Brain microvascular endothelial cell (primary cell): Measurements from ENCODE around the gene F13A1.

Source experiments
- DNase-seq: peaks from one replicate; pipeline ENCODE4 v3.0.0-alpha.2; 2020
- H3K27ac ChIP-seq: fragments of 250-450 bp; sonication (Bioruptor Pico); 2 replicates; pipeline ENCODE4 v1.5.1; 2020; ENCODE audit warnings: mild to moderate bottlenecking, moderate library complexity
- H3K27me3 ChIP-seq: fragments of 250-450 bp; sonication (Bioruptor Pico); replicated peaks from 2 replicates; pipeline ENCODE4 v1.5.1; 2020; ENCODE audit warnings: mild to moderate bottlenecking
- H3K36me3 ChIP-seq: fragments of 250-450 bp; sonication (Bioruptor Pico); replicated peaks from 2 replicates; pipeline ENCODE4 v1.5.1; 2020; ENCODE audit warnings: mild to moderate bottlenecking
- H3K4me3 ChIP-seq: 2 replicates; pipeline ENCODE4 v1.5.1; 2011; ENCODE audit warnings: low read depth, mild to moderate bottlenecking, control low read depth, low read length, moderate library complexity
- CTCF ChIP-seq: IDR thresholded peaks from 2 replicates; pipeline ENCODE4 v1.5.1; 2011; ENCODE audit warnings: low read depth, mild to moderate bottlenecking, moderate library complexity, low read length, control low read depth, inconsistent platforms; ENCODE audit errors: missing control alignments
- in situ Hi-C: cut with HindIII; loops from 2 replicates; pipeline ENCODE4 v1.10.0; 2017; ENCODE audit warnings: low sequenced_read_pairs, low pct_ligation_motif_present

F13A1 gene

GRCh38 chr6:6239598-6240581 lies 80.6 kb downstream of the F13A1 start:
- no peak overlapping the region for H3K27ac ChIP-seq
- in situ Hi-C loops: no loop called here
- DNase-seq: no peak
- H3K27me3 ChIP-seq: no peaks in the 10 kb centered on the region
- H3K4me3 ChIP-seq: no peak overlapping the region
- no peaks in the 10 kb centered on the region for H3K36me3 ChIP-seq
- no peak for TF ChIP-seq CTCF

DNA sequence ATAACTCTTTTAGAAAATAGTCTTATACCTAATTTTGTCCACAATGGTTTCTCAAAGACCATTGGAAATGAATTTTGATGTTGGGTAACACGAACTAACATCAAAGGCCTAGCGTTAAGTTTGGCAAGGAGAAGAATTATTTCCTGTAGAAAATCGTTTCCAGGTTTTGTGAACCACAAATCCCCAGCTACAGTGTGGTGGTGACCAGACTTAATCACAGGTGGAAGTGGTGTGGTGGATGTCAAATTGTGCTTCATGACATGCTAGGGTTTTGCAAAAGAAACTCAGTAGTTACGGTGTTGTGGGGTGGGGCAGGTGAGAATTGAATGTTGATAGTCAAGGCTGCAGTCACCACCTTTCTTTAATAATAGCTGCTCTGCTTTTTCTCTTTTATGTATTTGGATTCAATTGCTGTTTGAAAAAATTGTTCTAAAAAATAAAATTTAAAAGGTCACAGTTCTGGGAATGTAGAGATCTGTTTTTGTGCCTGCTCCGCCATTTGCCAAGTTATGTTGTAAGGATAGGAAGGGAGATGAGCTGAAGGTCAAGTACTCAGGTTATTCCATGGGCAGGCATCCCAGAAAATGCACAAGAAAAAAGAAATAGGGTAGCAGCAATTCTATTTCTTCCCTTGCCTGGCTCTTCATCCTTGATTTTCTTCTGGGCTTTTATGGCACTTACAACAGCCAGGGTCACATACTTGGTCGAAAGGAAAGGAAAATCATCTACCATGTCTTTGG lies 83.6 kb downstream of the F13A1 start:
- in situ Hi-C loops: no loop called here

GRCh38 chr6:6235786-6236185 lies 84.7 kb downstream of the F13A1 start:
- no peak for TF ChIP-seq CTCF
- no peaks in the 10 kb centered on the region for H3K27me3 ChIP-seq
- DNase-seq: no peak
- in situ Hi-C loops: no loop called here
- no peaks in the 10 kb centered on the region for H3K36me3 ChIP-seq
- no peak overlapping the region for H3K27ac ChIP-seq
- no peak overlapping the region for H3K4me3 ChIP-seq

More for the DNA sequence above, 83.6 kb downstream of the F13A1 start:
- Histone ChIP-seq H3K27ac (no peak overlapping the region), H3K4me3 (no peak overlapping the region), H3K36me3 (no peaks in the 10 kb centered on the region), H3K27me3 (no peaks in the 10 kb centered on the region)
- TF ChIP-seq CTCF: no peak
- DNase-seq: no peak

DNA sequence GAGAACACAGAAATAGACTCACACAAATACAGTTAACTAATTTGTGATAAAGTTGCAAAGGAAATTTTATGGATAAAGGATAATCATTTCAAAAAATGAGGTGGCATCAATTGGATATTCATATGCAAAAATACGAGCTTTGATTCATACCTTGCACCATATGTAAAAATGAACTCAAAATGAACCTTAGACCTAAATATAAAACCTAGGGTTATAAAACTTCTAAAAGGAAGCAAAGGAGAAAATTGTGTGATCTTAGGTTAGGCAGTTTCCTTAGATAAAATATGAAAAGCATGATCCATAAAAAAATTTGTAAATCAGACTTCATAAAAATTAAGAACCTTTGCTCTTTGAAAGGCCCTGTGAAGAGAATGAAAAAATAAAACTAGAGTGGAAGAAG lies 85.5 kb downstream of the F13A1 start:
- no peak overlapping the region for H3K4me3 ChIP-seq
- in situ Hi-C loops: no loop called here
- H3K36me3 ChIP-seq: no peaks in the 10 kb centered on the region
- no peak overlapping the region for H3K27ac ChIP-seq
- no peak for TF ChIP-seq CTCF
- no peaks in the 10 kb centered on the region for H3K27me3 ChIP-seq
- no peak for DNase-seq

GRCh38 chr6:6230286-6230685 lies 90.2 kb downstream of the F13A1 start:
- in situ Hi-C loops: no loop called here
- Histone ChIP-seq H3K27me3 (no peaks in the 10 kb centered on the region), H3K27ac (no peak overlapping the region), H3K36me3 (no peaks in the 10 kb centered on the region), H3K4me3 (no peak overlapping the region)
- DNase-seq: no peak
- no peak for TF ChIP-seq CTCF
